Body of pancreas (tissue), 4 donors: ENCODE results near the gene ZFR. TPM values are rescaled to one million over a fixed set of nuclear protein-coding genes. Genes with fewer than 3 reads are reported as not detected.
A peak's percentile ranks its signal among the peaks of the same experiment; 100 is the strongest.

Experiments used
- ATAC-seq: fragments of 150-250 bp; one replicate; pipeline ENCODE4 v1.9.1; 2016
- DNase-seq, 4 donors: peaks; one replicate each; pipeline ENCODE4 v3.0.0-alpha.2; 2019
- H3K27ac ChIP-seq, 4 donors: fragments of 200-600 bp; sonication (generic); 1 replicate in 3 of 4; 2 replicates in 1 of 4; pipeline versions ENCODE4 v1.5.1 to v1.6.1; 2016 to 2019; ENCODE audit warnings: mild to moderate bottlenecking in 1 of 4, mixed read lengths in 1 of 4, moderate library complexity in 1 of 4
- H3K27me3 ChIP-seq, 2 donors: fragments of 200-600 bp; sonication (generic); one replicate each; pipeline ENCODE4 v1.6.0; 2016; ENCODE audit warnings: mild to moderate bottlenecking in 1 of 2
- H3K36me3 ChIP-seq, 2 donors: fragments of 200-600 bp; sonication (generic); replicated peaks in 1 of 2; 2 replicates each; pipeline ENCODE4 v1.5.1; 2016; ENCODE audit warnings: low read depth in 2 of 2; ENCODE audit not compliant: insufficient read depth in 1 of 2
- H3K4me1 ChIP-seq: fragments of 200-600 bp; sonication (generic); one replicate; pipeline ENCODE4 v1.6.0; 2016
- H3K4me3 ChIP-seq, 2 donors: fragments of 200-600 bp; sonication (generic); 1 replicate in 1 of 2; 2 replicates in 1 of 2; pipeline ENCODE4 v1.5.1; 2016 to 2019
- H3K9me3 ChIP-seq, 3 donors: fragments of 200-600 bp; sonication (generic); 1 replicate in 2 of 3; 2 replicates in 1 of 3; pipeline ENCODE4 v1.5.1; 2016
- POLR2A ChIP-seq, 3 donors: fragments of 450-650 bp; IDR thresholded peaks; one replicate each; pipeline ENCODE4 v1.6.1; 2016; ENCODE audit warnings: antibody characterized with exemption in 3 of 3, mild to moderate bottlenecking in 2 of 3
- WGBS, 2 donors: methylation state at CpG; one replicate each; pipeline ENCODE4 v1.1.5; 2017; 5-methylcytosine and 5-hydroxymethylcytosine counted together
- intact Hi-C: fragments of 100-400 bp; cut with DNase I; formaldehyde crosslinking; loops from one replicate; pipeline ENCODE4 v1.15.1; 2023
- total RNA-seq, 2 donors: library from RNA; depleted of rRNA; stranded (reverse); fragments of >200 nt; gene quantifications; one replicate each; pipeline ENCODE4 v1.1.0, GENCODE V29; 2016
- TF ChIP-seq, protein P1 (sequence below), 7 experiments: fragments of 450-650 bp in 4 of 7; fragments of 200-600 bp in 3 of 7; sonication (generic) in 3 of 7; IDR thresholded peaks; one replicate each; pipeline ENCODE4 v1.5.1; 2016 to 2019; ENCODE audit warnings: antibody characterized with exemption in 7 of 7

Gene ZFR
- total RNA-seq, 2 donors from 2014 or later = 25.1 to 48.0 TPM

DNA sequence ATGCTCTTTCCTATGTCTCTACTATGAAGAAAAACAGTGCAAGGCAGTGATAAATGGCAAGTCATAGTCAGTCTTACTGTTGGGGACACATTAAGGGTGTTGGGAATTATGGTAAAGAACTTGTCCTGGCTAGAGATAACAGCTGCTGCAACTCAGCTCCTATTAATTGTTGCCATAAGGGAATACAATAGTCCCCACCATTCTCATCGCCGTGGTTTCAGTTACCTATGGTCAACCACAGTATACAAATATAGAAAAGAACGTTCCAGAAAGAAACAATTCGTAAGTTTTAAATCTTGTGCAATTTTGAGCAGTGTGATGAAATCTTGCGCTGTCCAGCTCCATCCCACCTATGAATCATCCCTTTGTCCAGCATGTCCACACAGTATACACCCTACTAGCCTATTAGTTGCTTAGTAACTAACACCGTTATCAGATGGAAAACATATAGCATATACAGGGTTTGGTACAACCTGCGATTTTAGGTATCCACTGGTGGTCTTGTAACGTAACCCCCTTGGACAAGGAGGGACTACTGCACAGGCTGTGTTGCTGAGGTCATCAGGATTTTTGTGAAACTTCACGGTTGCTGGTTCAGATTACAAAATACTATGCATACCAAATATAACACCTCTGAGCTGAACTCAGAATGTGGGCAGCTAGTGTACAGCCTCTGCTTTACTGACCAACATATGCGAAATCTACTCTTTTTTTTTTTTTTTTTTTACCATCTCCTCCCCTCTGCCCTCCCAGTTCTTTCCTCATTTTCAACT lies 53.5 kb downstream of the ZFR start:
- DNase-seq = peak in 1 of 4 donors; percentile 6
- H3K27ac ChIP-seq = no peak overlapping the region
- intact Hi-C loops = no loop called here

DNA sequence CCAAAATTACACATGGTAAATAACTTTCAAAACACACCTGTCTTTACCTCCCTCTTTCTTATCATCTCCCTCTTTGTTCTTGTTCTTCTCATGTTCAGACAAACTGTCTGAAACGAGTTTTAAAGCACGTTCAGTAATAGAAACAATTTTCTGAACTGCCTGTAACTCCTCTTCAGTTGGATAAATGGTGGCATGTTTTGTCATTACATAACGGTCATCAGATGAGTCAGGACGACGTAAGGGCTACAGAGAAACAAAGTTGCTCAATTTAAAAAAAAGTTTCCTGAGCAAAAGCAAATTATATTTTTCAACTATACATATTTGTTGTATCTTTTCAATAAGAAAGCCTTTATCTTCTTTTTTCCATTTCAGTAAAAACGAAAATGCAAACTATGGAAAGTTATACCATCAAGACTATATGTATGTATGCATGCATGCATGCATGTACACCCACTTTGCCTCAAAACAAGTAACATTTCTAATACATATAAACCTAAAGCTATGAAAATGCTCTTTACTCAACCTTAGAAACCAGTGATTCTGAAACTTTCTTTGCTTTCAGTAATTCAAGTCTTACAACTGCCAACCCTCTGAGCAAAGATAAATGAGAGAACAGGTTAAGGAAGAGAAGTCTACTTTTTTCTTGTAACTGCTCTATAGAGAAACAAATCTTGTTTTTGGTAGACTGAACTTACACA lies 56.0 kb downstream of the ZFR start:
- no peaks in the 10 kb centered on the region for H3K9me3 ChIP-seq
- TF ChIP-seq, protein P1, sequence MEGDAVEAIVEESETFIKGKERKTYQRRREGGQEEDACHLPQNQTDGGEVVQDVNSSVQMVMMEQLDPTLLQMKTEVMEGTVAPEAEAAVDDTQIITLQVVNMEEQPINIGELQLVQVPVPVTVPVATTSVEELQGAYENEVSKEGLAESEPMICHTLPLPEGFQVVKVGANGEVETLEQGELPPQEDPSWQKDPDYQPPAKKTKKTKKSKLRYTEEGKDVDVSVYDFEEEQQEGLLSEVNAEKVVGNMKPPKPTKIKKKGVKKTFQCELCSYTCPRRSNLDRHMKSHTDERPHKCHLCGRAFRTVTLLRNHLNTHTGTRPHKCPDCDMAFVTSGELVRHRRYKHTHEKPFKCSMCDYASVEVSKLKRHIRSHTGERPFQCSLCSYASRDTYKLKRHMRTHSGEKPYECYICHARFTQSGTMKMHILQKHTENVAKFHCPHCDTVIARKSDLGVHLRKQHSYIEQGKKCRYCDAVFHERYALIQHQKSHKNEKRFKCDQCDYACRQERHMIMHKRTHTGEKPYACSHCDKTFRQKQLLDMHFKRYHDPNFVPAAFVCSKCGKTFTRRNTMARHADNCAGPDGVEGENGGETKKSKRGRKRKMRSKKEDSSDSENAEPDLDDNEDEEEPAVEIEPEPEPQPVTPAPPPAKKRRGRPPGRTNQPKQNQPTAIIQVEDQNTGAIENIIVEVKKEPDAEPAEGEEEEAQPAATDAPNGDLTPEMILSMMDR (IDR thresholded peaks at IDR 0.05) = no peak
- no peak for TF ChIP-seq POLR2A (IDR thresholded peaks at IDR 0.05)
- DNase-seq = no peak
- H3K27me3 ChIP-seq = no peaks in the 10 kb centered on the region
- peaks cover 8 to 27% of the 10 kb centered on the region in 2 donors for H3K36me3 ChIP-seq
- H3K4me1 ChIP-seq = no peaks in the 10 kb centered on the region
- H3K4me3 ChIP-seq = no peak overlapping the region
- 60 to 72% methylated on average over 6 of the region's 6 CpGs for WGBS, 2 donors
- no peak overlapping the region for H3K27ac ChIP-seq
- intact Hi-C loops = no loop called here
- no peak for ATAC-seq

More for the DNA sequence above, 53.5 kb downstream of the ZFR start:
- H3K36me3 ChIP-seq = peaks cover 8 to 38% of the 10 kb centered on the region in 2 donors
- TF ChIP-seq, protein P1 (IDR thresholded peaks at IDR 0.05) = no peak
- TF ChIP-seq POLR2A (IDR thresholded peaks at IDR 0.05) = no peak
- no peaks in the 10 kb centered on the region for H3K9me3 ChIP-seq
- H3K4me1 ChIP-seq = no peaks in the 10 kb centered on the region
- ATAC-seq = peak; percentile 58
- H3K4me3 ChIP-seq = no peak overlapping the region
- WGBS, 2 donors = 81 to 88% methylated on average over 10 of the region's 10 CpGs
- H3K27me3 ChIP-seq = no peaks in the 10 kb centered on the region

DNA sequence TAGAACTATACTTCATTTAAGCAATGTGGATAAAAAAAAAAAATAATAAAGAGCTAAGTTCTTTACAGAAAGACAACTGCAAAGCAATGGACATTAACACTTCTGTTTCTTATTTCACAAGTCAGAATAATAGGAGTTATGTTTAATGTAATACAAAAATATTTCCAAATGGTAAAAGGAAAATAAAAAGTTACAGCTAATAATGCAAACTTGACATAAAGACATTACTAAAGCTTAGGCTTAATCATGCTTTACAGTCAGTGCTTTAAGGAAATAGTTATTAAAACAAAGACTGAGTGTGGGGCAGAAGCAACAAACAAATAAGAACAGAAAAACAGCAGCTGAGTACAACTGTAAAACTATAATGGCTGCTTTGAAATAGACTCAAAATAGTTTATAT lies 56.7 kb downstream of the ZFR start:
- peaks cover 14 to 24% of the 10 kb centered on the region in 2 donors for H3K36me3 ChIP-seq

DNA sequence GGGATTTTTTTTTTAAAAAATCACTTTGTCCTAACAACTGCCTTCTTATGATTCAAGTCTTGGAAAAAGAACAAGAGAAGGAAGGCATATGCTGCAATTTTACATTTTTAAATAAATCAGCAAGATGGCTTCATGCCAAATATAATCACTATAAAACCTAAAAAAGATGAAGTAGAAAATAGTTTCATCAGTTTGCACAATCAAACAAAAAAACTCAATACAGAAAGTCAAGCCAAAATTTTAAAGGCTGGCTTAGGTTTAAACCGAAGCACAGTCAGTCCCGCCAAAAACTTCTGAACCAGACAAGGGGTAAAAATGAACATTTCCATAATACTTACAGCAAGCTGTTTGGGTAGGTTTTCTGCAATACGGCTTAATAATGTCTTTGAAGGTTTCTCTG lies 57.3 kb downstream of the ZFR start:
- intact Hi-C loops = no loop called here
- ATAC-seq (no peak), DNase-seq (no peak)
- no peak for TF ChIP-seq POLR2A (IDR thresholded peaks at IDR 0.05)
- TF ChIP-seq, protein P1 (IDR thresholded peaks at IDR 0.05) = no peak
- no peaks in the 10 kb centered on the region for H3K9me3 ChIP-seq
- H3K27ac ChIP-seq = no peak overlapping the region
- H3K4me1 ChIP-seq = no peaks in the 10 kb centered on the region
- no peak overlapping the region for H3K4me3 ChIP-seq
- no peaks in the 10 kb centered on the region for H3K27me3 ChIP-seq
- 60 to 83% methylated on average over 3 of the region's 3 CpGs for WGBS, 2 donors
- H3K36me3 ChIP-seq = peaks cover 14 to 19% of the 10 kb centered on the region in 2 donors

More for the DNA sequence above, 56.7 kb downstream of the ZFR start:
- intact Hi-C loops = no loop called here
- no peak for DNase-seq
- Histone ChIP-seq H3K4me3 (no peak overlapping the region), H3K27ac (no peak overlapping the region), H3K9me3 (no peaks in the 10 kb centered on the region), H3K27me3 (no peaks in the 10 kb centered on the region), H3K4me1 (no peaks in the 10 kb centered on the region)
- no peak for TF ChIP-seq POLR2A (IDR thresholded peaks at IDR 0.05)
- TF ChIP-seq, protein P1 (IDR thresholded peaks at IDR 0.05) = no peak
- no peak for ATAC-seq
